Measurements from ENCODE around the gene GNRH2.

Gene GNRH2

DNA sequence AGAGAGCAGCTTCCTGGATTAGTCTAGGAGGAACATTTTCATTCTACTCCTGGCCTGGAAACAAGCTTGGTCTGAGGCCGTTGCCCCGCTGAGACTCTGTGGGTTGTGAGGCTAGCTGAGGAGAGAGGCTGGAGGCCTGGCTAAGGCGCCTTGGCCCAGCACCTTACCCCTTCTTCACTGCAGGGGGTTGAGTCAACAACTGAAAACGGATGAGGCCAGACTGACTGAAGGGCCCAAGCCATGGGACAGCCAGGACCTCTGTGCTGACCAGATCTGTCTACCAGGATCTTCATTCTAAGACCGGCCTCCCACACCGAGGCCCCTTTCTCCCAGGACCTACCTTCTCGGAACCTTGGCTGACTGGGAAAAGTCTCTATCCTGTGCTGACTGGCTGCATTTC lies 44.6 kb downstream of the GNRH2 start:
- TF ChIP-seq CTCF (IDR thresholded peaks at IDR 0.05; ENCODE audit: extremely low read depth, missing control alignments): no peak
- DNase-seq (ENCODE audit: low spot score): no peak

DNA sequence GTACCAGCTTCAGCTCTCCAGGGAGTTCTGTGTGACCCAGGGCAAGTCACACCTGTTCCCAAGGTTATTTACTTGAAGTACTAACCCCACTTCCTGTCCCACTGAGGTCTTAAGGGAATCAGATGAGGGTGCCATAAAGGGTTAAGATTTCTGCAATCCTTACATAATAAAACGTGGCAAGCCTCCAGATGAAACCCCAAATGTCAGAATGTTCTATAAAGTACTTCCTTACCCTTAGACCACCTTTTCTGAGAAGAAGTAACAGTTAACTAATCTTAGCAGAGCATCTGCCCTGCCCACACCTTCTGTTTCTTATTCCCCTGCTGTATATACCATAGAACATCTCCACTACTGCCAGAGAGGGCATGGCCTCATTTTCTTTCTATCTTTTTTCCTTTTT lies 47.1 kb downstream of the GNRH2 start:
- no peak for DNase-seq (ENCODE audit: low spot score)
- no peak for TF ChIP-seq CTCF (IDR thresholded peaks at IDR 0.05; ENCODE audit: extremely low read depth, missing control alignments)

- no peak for TF ChIP-seq CTCF (IDR thresholded peaks at IDR 0.05; ENCODE audit: extremely low read depth, missing control alignments)
- peak; percentile 60 for DNase-seq (ENCODE audit: low spot score)
Observed at GRCh38 chr20:3092611-3093379, 49.4 kb downstream of the GNRH2 start.

DNA sequence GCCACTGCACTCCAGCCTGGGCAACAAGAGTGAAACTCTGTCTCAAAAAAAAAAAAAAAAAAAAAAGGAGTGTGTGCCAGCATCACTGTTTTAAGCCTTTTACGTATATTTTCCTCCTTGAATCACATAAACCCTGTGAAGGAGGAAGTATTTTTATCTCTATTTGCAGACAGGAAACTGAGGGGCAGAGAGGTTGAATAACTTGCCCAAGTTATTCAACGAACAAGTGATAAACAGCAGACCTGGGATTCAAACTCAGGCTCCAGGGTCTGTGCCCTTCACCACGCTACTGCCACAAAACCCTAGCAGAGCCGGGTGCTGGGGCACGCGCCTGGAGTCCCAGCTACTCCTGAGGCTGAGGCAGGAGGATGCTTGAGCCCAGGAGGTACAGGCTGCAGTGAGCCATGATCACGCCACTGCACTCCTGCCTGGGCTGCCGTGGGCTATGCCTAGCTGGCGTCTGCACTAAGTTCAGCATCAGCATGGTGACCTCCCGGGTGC lies 50.5 kb downstream of the GNRH2 start:
- no peak for DNase-seq (ENCODE audit: low spot score)
- no peak for TF ChIP-seq CTCF (IDR thresholded peaks at IDR 0.05; ENCODE audit: extremely low read depth, missing control alignments)

GRCh38 chr20:3094848-3095629 lies 51.6 kb downstream of the GNRH2 start:
- TF ChIP-seq CTCF (IDR thresholded peaks at IDR 0.05; ENCODE audit: extremely low read depth, missing control alignments): no peak
- DNase-seq (ENCODE audit: low spot score): no peak

Data from GM20000 (cell line).